Right forelimb (tissue), 1 donor: ENCODE measurements around the gene PIGZ.
A peak's percentile ranks its signal among the peaks of the same experiment; 100 is the strongest.

Experiments used
- DNase-seq: peaks from one replicate; pipeline ENCODE4 v3.0.0-alpha.2; 2018

The PIGZ gene

GRCh38 chr3:196968233-196969133, at the start of gene PIGZ:
PIGZ (minus strand) TSS chr3:196968833; CDS start chr3:196952031, 16,802 bp downstream.
- DNase-seq, result no peak

- DNase-seq, result peak; percentile 35
Observed at GRCh38 chr3:197017003-197017402, 48.4 kb upstream of the PIGZ start.

GRCh38 chr3:197015790-197016736, 47.4 kb upstream of the PIGZ start:
- no peak for DNase-seq

GRCh38 chr3:197014942-197015575, 46.4 kb upstream of the PIGZ start:
- DNase-seq, result no peak

- DNase-seq, result no peak
Observed at GRCh38 chr3:197014024-197014423, 45.4 kb upstream of the PIGZ start.

- DNase-seq, result no peak
Observed at GRCh38 chr3:197012540-197012883, 43.9 kb upstream of the PIGZ start.

- no peak for DNase-seq
Observed at GRCh38 chr3:197011780-197012539, 43.3 kb upstream of the PIGZ start.

GRCh38 chr3:197010556-197011351, 42.1 kb upstream of the PIGZ start:
- DNase-seq, result no peak

GRCh38 chr3:197009532-197010019, 40.9 kb upstream of the PIGZ start:
- DNase-seq, result no peak

GRCh38 chr3:197008436-197009209, 40.0 kb upstream of the PIGZ start:
- DNase-seq, result no peak

- no peak for DNase-seq
Observed at GRCh38 chr3:197007953-197008352, 39.3 kb upstream of the PIGZ start.

GRCh38 chr3:197007296-197007940, 38.8 kb upstream of the PIGZ start:
- no peak for DNase-seq

- DNase-seq, result no peak
Observed at GRCh38 chr3:197006860-197007259, 38.2 kb upstream of the PIGZ start.

- no peak for DNase-seq
Observed at GRCh38 chr3:197006446-197006845, 37.8 kb upstream of the PIGZ start.

GRCh38 chr3:197003461-197004385, 35.1 kb upstream of the PIGZ start:
- peak; percentile 69 for DNase-seq

GRCh38 chr3:197002701-197003454, 34.2 kb upstream of the PIGZ start:
- DNase-seq, result peak; percentile 85

GRCh38 chr3:197001972-197002700, 33.5 kb upstream of the PIGZ start:
- DNase-seq, result peak; percentile 67
